ENCODE measurements around the gene CAST. TPM values are rescaled to one million over a fixed set of nuclear protein-coding genes. Genes with fewer than 3 reads are reported as not detected.

CAST gene
- total and polyA plus RNA-seq, 9 donors: 61.2 to 276 (median 173) TPM

DNA sequence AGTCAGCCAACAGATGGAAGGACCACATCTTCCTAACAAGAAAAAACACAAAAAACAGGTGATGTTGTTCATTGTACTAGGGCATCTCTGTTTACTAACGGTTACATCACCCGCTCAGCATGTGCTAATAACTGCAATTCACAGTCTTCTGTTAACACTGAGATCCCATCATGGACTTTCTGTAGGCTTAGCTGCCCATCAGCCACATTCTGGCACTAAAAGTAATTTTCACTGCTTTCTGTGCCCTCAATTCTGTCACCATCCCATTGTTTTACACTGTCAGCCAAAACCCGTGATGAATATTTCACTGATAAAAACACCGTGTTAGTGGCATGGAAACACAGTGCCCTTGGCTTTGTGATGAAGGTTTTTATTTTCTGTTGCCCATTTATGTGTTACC, 64.6 kb downstream of the CAST start:
- Histone ChIP-seq H3K4me3 (no peak overlapping the region), H3K36me3 (no peaks in the 10 kb centered on the region), H3K27ac (no peak overlapping the region), H3K4me1 (ENCODE audit: insufficient read depth) (no peaks in the 10 kb centered on the region), H3K27me3 (no peaks in the 10 kb centered on the region), H3K9me3 (no peaks in the 10 kb centered on the region)
- TF ChIP-seq, protein P1, sequence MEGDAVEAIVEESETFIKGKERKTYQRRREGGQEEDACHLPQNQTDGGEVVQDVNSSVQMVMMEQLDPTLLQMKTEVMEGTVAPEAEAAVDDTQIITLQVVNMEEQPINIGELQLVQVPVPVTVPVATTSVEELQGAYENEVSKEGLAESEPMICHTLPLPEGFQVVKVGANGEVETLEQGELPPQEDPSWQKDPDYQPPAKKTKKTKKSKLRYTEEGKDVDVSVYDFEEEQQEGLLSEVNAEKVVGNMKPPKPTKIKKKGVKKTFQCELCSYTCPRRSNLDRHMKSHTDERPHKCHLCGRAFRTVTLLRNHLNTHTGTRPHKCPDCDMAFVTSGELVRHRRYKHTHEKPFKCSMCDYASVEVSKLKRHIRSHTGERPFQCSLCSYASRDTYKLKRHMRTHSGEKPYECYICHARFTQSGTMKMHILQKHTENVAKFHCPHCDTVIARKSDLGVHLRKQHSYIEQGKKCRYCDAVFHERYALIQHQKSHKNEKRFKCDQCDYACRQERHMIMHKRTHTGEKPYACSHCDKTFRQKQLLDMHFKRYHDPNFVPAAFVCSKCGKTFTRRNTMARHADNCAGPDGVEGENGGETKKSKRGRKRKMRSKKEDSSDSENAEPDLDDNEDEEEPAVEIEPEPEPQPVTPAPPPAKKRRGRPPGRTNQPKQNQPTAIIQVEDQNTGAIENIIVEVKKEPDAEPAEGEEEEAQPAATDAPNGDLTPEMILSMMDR (IDR thresholded peaks at IDR 0.05): no peak
- TF ChIP-seq EP300 (IDR thresholded peaks at IDR 0.05): no peak
- no peak for TF ChIP-seq POLR2A (IDR thresholded peaks at IDR 0.05)
- 73 to 86% (median 83%) methylated on average over 4 of the region's 4 CpGs for WGBS, 3 donors
- DNase-seq: no peak
- intact Hi-C loops (cut with DNase I): no loop called here

DNA sequence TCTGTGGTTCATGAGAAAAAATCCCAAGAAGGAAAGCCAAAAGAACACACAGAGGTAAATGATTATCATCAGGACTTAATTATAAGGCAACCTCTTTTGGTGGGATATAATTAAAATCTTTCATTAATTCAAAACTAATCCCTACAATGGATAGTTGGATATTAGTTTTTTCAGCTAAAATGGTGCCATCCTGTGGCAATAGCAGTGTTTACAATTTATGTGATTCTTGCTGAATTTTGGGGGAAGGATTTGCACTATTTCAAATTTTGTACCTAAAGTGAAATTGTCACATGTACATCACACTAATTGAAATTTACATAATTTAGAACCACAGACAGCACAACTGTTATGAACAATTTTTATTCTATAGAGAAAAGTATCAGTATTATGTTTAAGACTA, 67.0 kb downstream of the CAST start:
- intact Hi-C loops (cut with DNase I): no loop called here
- Histone ChIP-seq H3K27me3 (no peaks in the 10 kb centered on the region), H3K9me3 (no peaks in the 10 kb centered on the region), H3K27ac (no peak overlapping the region), H3K4me1 (ENCODE audit: insufficient read depth) (no peaks in the 10 kb centered on the region), H3K36me3 (no peaks in the 10 kb centered on the region), H3K4me3 (no peak overlapping the region)
- no peak for DNase-seq
- no peak for TF ChIP-seq EP300 (IDR thresholded peaks at IDR 0.05)
- TF ChIP-seq, protein P1 (IDR thresholded peaks at IDR 0.05): peak in 1 of 3 donors; percentile 10

DNA sequence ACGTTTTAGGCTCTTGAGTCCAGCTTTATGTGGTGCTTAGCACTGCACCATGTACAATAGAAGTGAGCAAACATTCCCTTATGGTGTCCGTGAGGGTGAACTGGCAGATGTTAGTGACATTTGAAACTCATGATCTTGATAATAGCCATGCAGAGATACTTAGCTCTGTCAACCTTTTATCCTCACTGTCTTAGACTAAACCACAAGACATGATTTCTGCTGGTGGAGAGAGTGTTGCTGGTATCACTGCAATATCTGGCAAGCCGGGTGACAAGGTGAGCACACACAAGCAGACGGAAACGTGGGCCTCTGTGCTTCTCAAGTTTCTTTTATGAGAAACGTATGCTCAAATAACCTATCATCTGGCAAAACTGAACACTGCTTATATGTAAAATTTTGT, 68.4 kb downstream of the CAST start:
- no peak overlapping the region for H3K27ac ChIP-seq
- H3K36me3 ChIP-seq: no peaks in the 10 kb centered on the region
- no peaks in the 10 kb centered on the region for H3K27me3 ChIP-seq
- H3K9me3 ChIP-seq: no peaks in the 10 kb centered on the region
- no peaks in the 10 kb centered on the region for H3K4me1 ChIP-seq (ENCODE audit: insufficient read depth)
- 90 to 92% (median 91%) methylated on average over 6 of the region's 6 CpGs for WGBS, 3 donors
- DNase-seq: no peak
- TF ChIP-seq POLR2A (IDR thresholded peaks at IDR 0.05) (no peak), EP300 (IDR thresholded peaks at IDR 0.05) (no peak)
- TF ChIP-seq, protein P1 (IDR thresholded peaks at IDR 0.05): no peak
- intact Hi-C loops (cut with DNase I): no loop called here
- no peak overlapping the region for H3K4me3 ChIP-seq

DNA sequence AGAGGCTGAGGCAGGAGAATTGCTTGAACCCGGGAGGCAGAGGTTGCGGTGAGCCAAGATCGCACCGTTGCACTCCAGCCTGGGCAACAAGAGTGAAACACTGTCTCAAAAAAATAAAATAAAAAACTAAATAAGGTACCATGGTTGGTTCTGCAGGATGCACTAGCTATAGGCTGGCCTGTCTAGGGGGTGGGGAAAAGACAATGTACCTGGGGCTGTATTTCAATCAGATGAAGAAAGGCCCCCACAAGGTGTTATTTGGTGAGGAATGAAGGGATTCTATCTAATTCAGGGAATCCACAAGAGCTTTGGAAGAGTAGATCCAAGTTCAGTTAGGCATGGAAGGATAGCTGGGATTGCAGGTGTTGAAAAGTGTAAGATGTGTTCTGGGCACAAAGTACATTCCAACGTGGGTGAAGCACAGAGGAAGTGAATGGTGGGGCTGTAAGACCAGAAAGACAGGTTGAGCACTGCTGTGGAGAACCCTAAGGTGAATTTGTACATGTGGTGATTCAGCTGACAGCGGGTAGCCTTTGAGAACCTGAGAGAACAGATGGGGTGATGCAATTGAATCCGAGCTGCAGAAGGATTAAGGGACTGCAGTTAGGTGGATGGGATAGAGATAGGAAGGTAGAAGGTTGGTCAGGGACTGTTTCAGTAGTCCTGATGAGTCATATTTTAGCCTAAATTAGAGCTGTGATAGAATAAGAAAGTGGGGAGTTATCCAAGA, 71.8 kb downstream of the CAST start:
- Histone ChIP-seq H3K4me3 (no peak overlapping the region), H3K9me3 (no peaks in the 10 kb centered on the region), H3K27ac (no peak overlapping the region), H3K36me3 (no peaks in the 10 kb centered on the region), H3K4me1 (ENCODE audit: insufficient read depth) (no peaks in the 10 kb centered on the region), H3K27me3 (no peaks in the 10 kb centered on the region)
- TF ChIP-seq POLR2A (IDR thresholded peaks at IDR 0.05): no peak
- no peak for TF ChIP-seq EP300 (IDR thresholded peaks at IDR 0.05)
- TF ChIP-seq, protein P1 (IDR thresholded peaks at IDR 0.05): no peak
- intact Hi-C loops (cut with DNase I): no loop called here
- 89 to 90% (median 89%) methylated on average over 7 of the region's 7 CpGs for WGBS, 3 donors
- no peak for DNase-seq
